Heart left ventricle (tissue), 16 donors: ENCODE results near the gene RBP7. TPM values are rescaled to one million over a fixed set of nuclear protein-coding genes. Genes with fewer than 3 reads are reported as not detected.
"Not testable (repeated sequence)": the region's sequence is repeated elsewhere in the genome, so short reads cannot be mapped to it uniquely, and the experiment has no call there.

ENCODE experiments used
- ATAC-seq, 4 donors: fragments of 200-7000 bp; cut with Tn5 transposase; one replicate each; pipeline ENCODE4 v1.9.1; 2020 to 2022; ENCODE audit warnings: moderate library complexity in 4 of 4, mild to moderate bottlenecking in 3 of 4, moderate number of reproducible peaks in 1 of 4
- DNase-seq, 5 donors: peaks; one replicate each; pipeline ENCODE4 v3.0.0-alpha.2; 2020
- H3K27ac ChIP-seq, 12 donors: fragments of 200-600 bp; sonication (generic) in 4 of 12; one replicate each; pipeline versions ENCODE4 v1.5.0 to v1.8.0; 2016 to 2022; ENCODE audit warnings: mild to moderate bottlenecking in 2 of 12
- H3K27me3 ChIP-seq, 9 donors: fragments of 200-600 bp; sonication (generic) in 2 of 9; one replicate each; pipeline versions ENCODE4 v1.5.1 to v1.8.0; 2016 to 2022; ENCODE audit warnings: mild to moderate bottlenecking in 3 of 9
- H3K36me3 ChIP-seq, 9 donors: fragments of 200-600 bp; sonication (generic) in 2 of 9; one replicate each; pipeline versions ENCODE4 v1.5.0 to v1.8.0; 2018 to 2022; ENCODE audit warnings: mild to moderate bottlenecking in 2 of 9
- H3K4me1 ChIP-seq, 12 donors: fragments of 200-600 bp; sonication (generic) in 4 of 12; one replicate each; pipeline versions ENCODE4 v1.5.0 to v1.8.0; 2016 to 2022; ENCODE audit warnings: mild to moderate bottlenecking in 3 of 12
- H3K4me3 ChIP-seq, 12 donors: fragments of 200-600 bp; sonication (generic) in 4 of 12; one replicate each; pipeline versions ENCODE4 v1.5.0 to v1.8.0; 2017 to 2022; ENCODE audit warnings: mild to moderate bottlenecking in 9 of 12, moderate library complexity in 4 of 12
- H3K9me3 ChIP-seq, 12 donors: fragments of 200-600 bp; sonication (generic) in 4 of 12; one replicate each; pipeline versions ENCODE4 v1.5.0 to v1.8.0; 2016 to 2022; ENCODE audit warnings: mild to moderate bottlenecking in 1 of 12
- CTCF ChIP-seq, 12 donors: fragments of 200-600 bp; sonication (generic) in 4 of 12; IDR thresholded peaks; one replicate each; pipeline versions ENCODE4 v1.5.0 to v1.8.0; 2018 to 2022; ENCODE audit warnings: antibody characterized with exemption in 12 of 12, mild to moderate bottlenecking in 5 of 12
- POLR2A ChIP-seq, 2 donors: fragments of 450-650 bp; IDR thresholded peaks; one replicate each; pipeline ENCODE4 v1.6.1; 2017; ENCODE audit warnings: antibody characterized with exemption in 2 of 2, mild to moderate bottlenecking in 2 of 2, moderate library complexity in 2 of 2
- WGBS, 4 donors: extraction: QIAGEN DNeasy Blood & Tissue Kit in 2 of 4; methylation state at CpG; one replicate each; pipeline versions ENCODE4 v1.1.5 to v1.1.7; 2013 to 2018; 5-methylcytosine and 5-hydroxymethylcytosine counted together
- intact Hi-C, 10 donors: fragments of 100-400 bp; cut with DNase I; formaldehyde crosslinking; loops; one replicate each; pipeline versions ENCODE4 v1.11.1 to v1.14.2; 2022
- polyA plus RNA-seq, 2 donors: library from polyadenylated mRNA; stranded (reverse); fragments of 200-250 nt; gene quantifications; one replicate each; pipeline ENCODE4 v1.2.3, GENCODE V29; 2013
- total RNA-seq, 9 donors: library from RNA; depleted of rRNA in 2 of 9; stranded (reverse); fragments of >200 nt in 2 of 9; fragmentation: NEBNext Ultra II Directional in 3 of 9; extraction: Animal tissue kit (Norgen Biotek cat#: 25700) in 3 of 9; gene quantifications; one replicate each; pipeline versions ENCODE4 v1.1.0 to v1.2.4, GENCODE V29; 2016 to 2023
- donor health status: ischemic (EF 13 %, LVEDD 7.1; RV severe dilation, severe dysfunction).
- donor health status: healthy with polysubstance abuse.
- donor health status: DM: no; HTN: yes; CAD: no.
- donor health status: DM: no; HTN: no; CAD: no.
- donor health status: ischemic (EF 25% LVEDD 6.9; RV normal size, moderate dysfunction).
- donor health status: ischemic (EF 25% LVEDD 5.7; RV mildly dilated, moderate dysfunction).
- donor health status: healthy.
- donor health status: DM: yes; HTN: yes; CAD: no.
- donor health status: ischemic (EF 35%, LVEDD 5.7; RV mildly dilated, moderate dysfunction).
- donor health status: nonischemic (EF 11% LVEDD 7.7; RV severe dilation, severe dysfunction).
- donor health status: DM: yes; HTN: yes; CAD: no.
- donor health status: PGD.
- donor health status: ischemic (EF 29% LVEDD 5.4; RV normal size, mild dysfunction).
- donor health status: nonischemic (EF 23%, LVEDD 6.1; RV moderate dilation, normal function).

Gene RBP7
- total and polyA plus RNA-seq, 11 donors: 21.4 to 97.5 (median 34.0) TPM

- no peaks in the 10 kb centered on the region for H3K36me3 ChIP-seq
- no peaks in the 10 kb centered on the region for H3K4me1 ChIP-seq
- H3K27me3 ChIP-seq: no peaks in the 10 kb centered on the region
- H3K27ac ChIP-seq: no peak overlapping the region
- DNase-seq (no peak), ATAC-seq (no peak)
- TF ChIP-seq POLR2A (IDR thresholded peaks at IDR 0.05) (no peak), CTCF (IDR thresholded peaks at IDR 0.05) (no peak)
- intact Hi-C loops: loop anchor here in 2 of 10 donors (5.0 to 10.0 kb wide), 3 partner anchors 60 to 148 kb away; no protein-coding TSS in a partner anchor
- no peak overlapping the region for H3K4me3 ChIP-seq
- 87 to 96% (median 92%) methylated on average over 7 of the region's 7 CpGs for WGBS, 4 donors
- peaks cover 0 to 6% (median 0%) of the 10 kb centered on the region in 12 donors for H3K9me3 ChIP-seq
Measured at GRCh38 chr1:10022656-10023055, 25.6 kb downstream of the RBP7 start.

- H3K27ac ChIP-seq: no peak overlapping the region
- H3K36me3 ChIP-seq: no peaks in the 10 kb centered on the region
- ATAC-seq (no peak), DNase-seq (no peak)
- intact Hi-C loops: loop anchor here in 1 of 10 donors (10.0 kb wide), 2 partner anchors 71 to 151 kb away; no protein-coding TSS in a partner anchor
- 80 to 91% (median 87%) methylated on average over 2 of the region's 2 CpGs for WGBS, 4 donors
- TF ChIP-seq CTCF (IDR thresholded peaks at IDR 0.05): no peak
- no peaks in the 10 kb centered on the region for H3K4me1 ChIP-seq
- peaks cover 0 to 6% (median 0%) of the 10 kb centered on the region in 12 donors for H3K9me3 ChIP-seq
- H3K27me3 ChIP-seq: no peaks in the 10 kb centered on the region
- H3K4me3 ChIP-seq: no peak overlapping the region
Measured at GRCh38 chr1:10025354-10025753, 28.3 kb downstream of the RBP7 start.

- Histone ChIP-seq H3K4me1 (peaks cover 0 to 9% (median under 1%) of the 10 kb centered on the region in 12 donors), H3K27me3 (no peaks in the 10 kb centered on the region), H3K9me3 (peaks cover 0 to 6% (median 0%) of the 10 kb centered on the region in 12 donors), H3K4me3 (no peak overlapping the region), H3K27ac (no peak overlapping the region), H3K36me3 (no peaks in the 10 kb centered on the region)
- TF ChIP-seq CTCF (IDR thresholded peaks at IDR 0.05): no peak
- TF ChIP-seq POLR2A (IDR thresholded peaks at IDR 0.05): no peak
- intact Hi-C loops: loop anchor here in 1 of 10 donors (10.0 kb wide), 2 partner anchors 72 to 152 kb away; no protein-coding TSS in a partner anchor
- ATAC-seq (no peak), DNase-seq (no peak)
Measured at GRCh38 chr1:10027027-10027426, 30.0 kb downstream of the RBP7 start.

- H3K9me3 ChIP-seq, DNase-seq, H3K36me3 ChIP-seq, ATAC-seq, H3K27me3 ChIP-seq, H3K27ac ChIP-seq, H3K4me3 ChIP-seq: not testable (repeated sequence)
- peaks cover 0 to 20% (median 7%) of the 10 kb centered on the region in 12 donors for H3K4me1 ChIP-seq
- intact Hi-C loops: loop anchor here in 1 of 10 donors (10.0 kb wide), 2 partner anchors 74 to 154 kb away; no protein-coding TSS in a partner anchor
- 70 to 89% (median 79%) methylated on average over 6 to 24 of the region's 24 CpGs for WGBS, 4 donors
Measured at GRCh38 chr1:10028956-10029500, 32.0 kb downstream of the RBP7 start.
